Loucy (cell line): ENCODE results near the gene PKD2L1.

ENCODE experiments used
- H2AFZ ChIP-seq: fragments of 200-600 bp; sonication (generic); 2 replicates; pipeline ENCODE4 v1.6.0; 2016; ENCODE audit warnings: antibody characterized with exemption, mild to moderate bottlenecking, low read length, moderate library complexity
- H3F3A ChIP-seq: fragments of 200-600 bp; 2 replicates; pipeline ENCODE4 v1.6.0; 2016; ENCODE audit warnings: antibody characterized with exemption, low read depth, mild to moderate bottlenecking
- H3K27me3 ChIP-seq: fragments of 200-600 bp; sonication (generic); 2 replicates; pipeline ENCODE4 v1.6.1; 2014; ENCODE audit warnings: low read length, mild to moderate bottlenecking; ENCODE audit not compliant: insufficient read depth, poor library complexity, severe bottlenecking
- H3K36me3 ChIP-seq: fragments of 200-600 bp; sonication (generic); 2 replicates; pipeline ENCODE4 v1.6.1; 2016; ENCODE audit warnings: low read length; ENCODE audit not compliant: insufficient read depth
- H3K4me1 ChIP-seq: fragments of 200-600 bp; sonication (generic); 2 replicates; pipeline ENCODE4 v1.5.1; 2014; ENCODE audit warnings: low read length, mild to moderate bottlenecking; ENCODE audit not compliant: insufficient read depth, poor library complexity, severe bottlenecking
- H3K4me2 ChIP-seq: fragments of 200-600 bp; sonication (generic); 2 replicates; pipeline ENCODE4 v1.6.0; 2014; ENCODE audit warnings: antibody characterized with exemption, low read length, low read depth, mild to moderate bottlenecking; ENCODE audit not compliant: poor library complexity, severe bottlenecking
- H3K4me3 ChIP-seq: fragments of 200-600 bp; sonication (generic); 2 replicates; pipeline ENCODE4 v1.5.1; 2014; ENCODE audit warnings: low read length, mild to moderate bottlenecking, mixed read lengths; ENCODE audit not compliant: poor library complexity, severe bottlenecking
- H3K79me2 ChIP-seq: fragments of 200-600 bp; sonication (generic); 2 replicates; pipeline ENCODE4 v1.6.1; 2014; ENCODE audit warnings: low read length; ENCODE audit not compliant: insufficient read depth
- H3K9ac ChIP-seq: fragments of 200-600 bp; sonication (generic); 2 replicates; pipeline ENCODE4 v1.6.0; 2014; ENCODE audit warnings: mild to moderate bottlenecking, low read depth, low read length, moderate library complexity; ENCODE audit not compliant: poor library complexity, severe bottlenecking
- H3K9me2 ChIP-seq: fragments of 200-600 bp; sonication (generic); replicated peaks from 2 replicates; pipeline ENCODE4 v1.6.1; 2016; ENCODE audit warnings: low read depth, low read length, mixed read lengths
- H3K9me3 ChIP-seq: fragments of 200-600 bp; sonication (generic); 2 replicates; pipeline ENCODE4 v1.6.1; 2014; ENCODE audit warnings: mild to moderate bottlenecking, antibody characterized with exemption, low read length, low read depth; ENCODE audit not compliant: insufficient read depth
- H4K20me1 ChIP-seq: fragments of 200-600 bp; sonication (generic); 2 replicates; pipeline ENCODE4 v1.6.0; 2014; ENCODE audit warnings: antibody characterized with exemption, low read length, mild to moderate bottlenecking; ENCODE audit not compliant: insufficient read depth, poor library complexity, severe bottlenecking
- EZH2phosphoT487 ChIP-seq: fragments of 200-600 bp; IDR thresholded peaks from 2 replicates; pipeline ENCODE4 v1.6.1; 2018; ENCODE audit warnings: antibody characterized with exemption, mild to moderate bottlenecking, moderate library complexity, borderline replicate concordance
- TF ChIP-seq, protein P1 (sequence below): fragments of 200-600 bp; sonication (generic); conservative IDR thresholded peaks from 2 replicates; pipeline ENCODE4 v1.5.1; 2014; ENCODE audit warnings: mild to moderate bottlenecking, antibody characterized with exemption, low read length

The PKD2L1 gene

DNA sequence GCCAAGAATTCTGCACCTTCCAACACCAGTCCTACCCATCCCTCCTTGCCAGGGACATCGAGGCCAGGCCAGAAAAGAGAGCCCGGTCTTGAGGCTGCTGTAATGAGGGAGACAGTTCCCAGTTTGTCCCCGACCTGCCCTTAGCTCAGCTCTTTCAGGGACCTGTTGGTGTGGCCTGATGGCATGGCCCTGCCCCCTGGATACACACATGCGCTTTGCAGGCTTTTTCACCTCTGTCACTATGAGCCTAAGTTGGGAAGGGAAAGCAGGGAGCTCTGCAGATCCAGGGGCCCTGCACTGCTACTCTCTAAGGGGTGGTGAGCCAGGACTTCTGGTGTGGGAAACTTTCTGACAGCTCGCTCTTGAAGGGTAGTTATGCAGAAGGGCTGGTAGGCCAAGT is 19.1 kb upstream of the PKD2L1 start:
- TF ChIP-seq EZH2phosphoT487 = no peak
- TF ChIP-seq, protein P1, sequence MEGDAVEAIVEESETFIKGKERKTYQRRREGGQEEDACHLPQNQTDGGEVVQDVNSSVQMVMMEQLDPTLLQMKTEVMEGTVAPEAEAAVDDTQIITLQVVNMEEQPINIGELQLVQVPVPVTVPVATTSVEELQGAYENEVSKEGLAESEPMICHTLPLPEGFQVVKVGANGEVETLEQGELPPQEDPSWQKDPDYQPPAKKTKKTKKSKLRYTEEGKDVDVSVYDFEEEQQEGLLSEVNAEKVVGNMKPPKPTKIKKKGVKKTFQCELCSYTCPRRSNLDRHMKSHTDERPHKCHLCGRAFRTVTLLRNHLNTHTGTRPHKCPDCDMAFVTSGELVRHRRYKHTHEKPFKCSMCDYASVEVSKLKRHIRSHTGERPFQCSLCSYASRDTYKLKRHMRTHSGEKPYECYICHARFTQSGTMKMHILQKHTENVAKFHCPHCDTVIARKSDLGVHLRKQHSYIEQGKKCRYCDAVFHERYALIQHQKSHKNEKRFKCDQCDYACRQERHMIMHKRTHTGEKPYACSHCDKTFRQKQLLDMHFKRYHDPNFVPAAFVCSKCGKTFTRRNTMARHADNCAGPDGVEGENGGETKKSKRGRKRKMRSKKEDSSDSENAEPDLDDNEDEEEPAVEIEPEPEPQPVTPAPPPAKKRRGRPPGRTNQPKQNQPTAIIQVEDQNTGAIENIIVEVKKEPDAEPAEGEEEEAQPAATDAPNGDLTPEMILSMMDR = no peak
- peaks cover 89% of the 10 kb centered on the region for H3K79me2 ChIP-seq
- H3K9me3 ChIP-seq = no peaks in the 10 kb centered on the region
- H3K9me2 ChIP-seq = no peaks in the 10 kb centered on the region
- peaks cover 7% of the 10 kb centered on the region for H3K27me3 ChIP-seq
- no peaks in the 10 kb centered on the region for H3F3A ChIP-seq
- peaks cover 73% of the 10 kb centered on the region for H3K4me1 ChIP-seq
- peaks cover 65% of the 10 kb centered on the region for H3K36me3 ChIP-seq
- peak overlapping the region; percentile 99 for H3K9ac ChIP-seq
- H3K4me3 ChIP-seq = peak overlapping the region; percentile 97
- H2AFZ ChIP-seq = no peak overlapping the region
- H4K20me1 ChIP-seq = peaks cover 68% of the 10 kb centered on the region
- H3K4me2 ChIP-seq = peak overlapping the region; percentile 99

DNA sequence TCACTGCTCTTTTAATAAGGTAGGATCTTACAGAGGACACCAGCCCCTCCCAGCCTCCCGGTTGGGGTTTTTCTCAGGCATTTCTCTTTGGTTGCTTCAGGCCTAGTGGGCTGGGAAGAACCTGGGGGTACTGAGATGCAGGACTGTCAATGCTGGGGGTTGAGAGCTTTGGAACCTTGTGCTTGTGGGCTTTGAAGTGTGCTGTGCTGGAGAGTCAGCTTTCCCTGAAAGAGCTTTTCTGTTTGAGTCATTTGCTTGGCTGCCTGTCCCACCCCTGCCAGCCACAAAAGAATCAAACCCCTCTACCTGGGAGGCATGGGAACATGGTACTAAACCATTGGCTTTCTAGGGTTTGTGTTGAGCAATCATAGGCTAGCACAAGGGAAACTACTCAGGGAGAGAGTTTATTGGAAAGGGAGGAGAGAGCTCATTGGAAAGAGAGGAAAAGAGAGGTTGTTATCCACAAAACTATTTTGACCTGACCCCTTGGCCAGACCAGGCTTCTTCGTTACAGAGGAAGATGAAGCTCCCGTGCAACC is 18.4 kb upstream of the PKD2L1 start:
- H3K4me1 ChIP-seq = peaks cover 67% of the 10 kb centered on the region

DNA sequence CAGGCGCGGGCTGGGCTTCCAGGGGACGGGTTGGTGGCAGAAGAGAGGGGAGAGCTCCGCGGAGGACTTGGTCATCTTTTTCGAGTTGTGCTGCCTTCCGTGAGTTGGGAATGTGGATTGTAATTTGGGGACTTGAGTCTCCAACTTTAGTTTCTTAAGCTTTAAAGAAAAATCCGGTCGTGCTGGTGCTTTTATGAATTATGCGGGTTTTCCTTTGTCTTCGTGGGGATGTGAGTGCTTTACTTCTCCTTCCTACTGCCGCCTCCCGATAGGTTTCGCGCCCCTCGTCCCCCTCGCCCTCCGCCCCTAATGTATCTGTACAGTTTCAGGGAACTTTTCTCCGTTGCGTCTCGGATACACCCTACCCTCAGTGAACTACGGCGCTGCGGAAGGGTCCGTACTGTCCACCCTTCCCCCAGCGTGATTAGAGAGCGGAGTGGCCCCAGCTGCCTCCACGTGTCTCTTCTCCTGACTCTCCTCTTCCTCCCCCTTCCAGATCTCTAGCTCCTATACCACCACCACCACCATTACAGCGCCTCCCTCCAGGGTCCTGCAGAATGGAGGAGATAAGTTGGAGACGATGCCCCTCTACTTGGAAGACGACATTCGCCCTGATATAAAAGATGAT is 17.7 kb upstream of the PKD2L1 start:
- Histone ChIP-seq H3K4me1 (peaks cover 61% of the 10 kb centered on the region), H3K36me3 (peaks cover 52% of the 10 kb centered on the region)

More for the DNA sequence above, 18.4 kb upstream of the PKD2L1 start:
- peak overlapping the region; percentile 97 for H3K4me3 ChIP-seq
- peaks cover 62% of the 10 kb centered on the region for H4K20me1 ChIP-seq
- peak overlapping the region; percentile 99 for H3K9ac ChIP-seq
- peak overlapping the region; percentile 99 for H3K4me2 ChIP-seq
- H3K9me2 ChIP-seq = no peaks in the 10 kb centered on the region
- no peaks in the 10 kb centered on the region for H3F3A ChIP-seq
- H2AFZ ChIP-seq = no peak overlapping the region
- H3K79me2 ChIP-seq = peaks cover 82% of the 10 kb centered on the region
- peaks cover 58% of the 10 kb centered on the region for H3K36me3 ChIP-seq
- TF ChIP-seq EZH2phosphoT487 = no peak
- TF ChIP-seq, protein P1 = no peak
- peaks cover 7% of the 10 kb centered on the region for H3K27me3 ChIP-seq
- no peaks in the 10 kb centered on the region for H3K9me3 ChIP-seq

More for the DNA sequence above, 17.7 kb upstream of the PKD2L1 start:
- peak overlapping the region; percentile 99 for H3K4me2 ChIP-seq
- H3K9me2 ChIP-seq = no peaks in the 10 kb centered on the region
- no peaks in the 10 kb centered on the region for H3K9me3 ChIP-seq
- peaks cover 75% of the 10 kb centered on the region for H3K79me2 ChIP-seq
- H3F3A ChIP-seq = no peaks in the 10 kb centered on the region
- H4K20me1 ChIP-seq = peaks cover 54% of the 10 kb centered on the region
- H3K4me3 ChIP-seq = peak overlapping the region; percentile 97
- TF ChIP-seq, protein P1 = no peak
- no peak for TF ChIP-seq EZH2phosphoT487
- H2AFZ ChIP-seq = no peak overlapping the region
- peak overlapping the region; percentile 99 for H3K9ac ChIP-seq
- H3K27me3 ChIP-seq = peaks cover 7% of the 10 kb centered on the region
